Thoracic aorta (tissue), 2 donors: ENCODE measurements around the gene MYH10. TPM values are rescaled to one million over a fixed set of nuclear protein-coding genes. Genes with fewer than 3 reads are reported as not detected.

Experiments used
- ATAC-seq: fragments of 150-250 bp; one replicate; pipeline ENCODE4 v1.8.0; 2017; ENCODE audit warnings: low read depth; ENCODE audit not compliant: insufficient number of reproducible peaks, low FRiP score
- DNase-seq: peaks from one replicate; pipeline ENCODE4 v3.0.0-alpha.2; 2020; ENCODE audit warnings: low spot score
- H3K27ac ChIP-seq, 2 donors: fragments of 200-600 bp; sonication (generic); 1 replicate in 1 of 2; 2 replicates in 1 of 2; pipeline ENCODE4 v1.5.1; 2016; ENCODE audit warnings: mild to moderate bottlenecking in 2 of 2, moderate library complexity in 2 of 2
- H3K27me3 ChIP-seq: fragments of 200-600 bp; sonication (generic); replicated peaks from 2 replicates; pipeline ENCODE4 v1.6.0; 2016; ENCODE audit warnings: mild to moderate bottlenecking; ENCODE audit not compliant: insufficient read depth
- H3K36me3 ChIP-seq: fragments of 200-600 bp; sonication (generic); one replicate; pipeline ENCODE4 v1.5.1; 2016
- H3K4me1 ChIP-seq, 2 donors: fragments of 200-600 bp; sonication (generic); 1 replicate in 1 of 2; 2 replicates in 1 of 2; pipeline versions ENCODE4 v1.5.1 to v1.6.0; 2016; ENCODE audit warnings: low read depth in 2 of 2, mild to moderate bottlenecking in 1 of 2; ENCODE audit not compliant: control insufficient read depth in 1 of 2
- H3K4me3 ChIP-seq: fragments of 200-600 bp; sonication (generic); 2 replicates; pipeline ENCODE4 v1.5.1; 2016; ENCODE audit warnings: mild to moderate bottlenecking
- H3K9me3 ChIP-seq: fragments of 200-600 bp; sonication (generic); 2 replicates; pipeline ENCODE4 v1.5.1; 2016
- total RNA-seq, 2 donors: library from RNA; depleted of rRNA; stranded (reverse); fragments of >200 nt; gene quantifications; one replicate each; pipeline versions ENCODE4 v1.1.0 to v1.2.3, GENCODE V29; 2016
- TF ChIP-seq, protein P1 (sequence below): fragments of 200-600 bp; sonication (generic); IDR thresholded peaks from one replicate; pipeline ENCODE4 v1.5.1; 2019; ENCODE audit warnings: antibody characterized with exemption

MYH10 gene
- total RNA-seq, 2 donors from 2014 or later, result 1,436 to 1,719 TPM

DNA sequence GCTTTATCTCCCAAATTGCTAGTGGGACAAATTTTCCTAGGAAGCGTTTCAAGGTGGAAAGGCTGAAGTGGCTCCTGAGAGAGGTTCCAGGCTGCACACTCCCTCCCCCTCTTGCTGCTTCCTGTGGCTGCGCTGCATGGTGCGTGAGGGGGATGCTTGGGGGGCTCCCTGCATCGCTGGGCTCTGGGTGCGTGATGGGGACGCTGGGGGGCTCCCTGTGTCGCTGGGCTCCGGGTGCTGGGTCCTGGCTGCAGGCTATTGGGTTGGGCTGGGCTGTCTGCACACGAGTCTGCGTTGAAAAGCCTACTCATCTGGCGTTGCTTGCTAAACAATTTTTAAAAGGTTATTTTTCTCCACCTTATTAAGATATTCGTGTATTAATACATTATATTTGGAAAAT, 164.8 kb downstream of the MYH10 start:
- ATAC-seq (no peak), DNase-seq (no peak)
- H3K4me3 ChIP-seq, result peak overlapping the region; percentile 12
- H3K27me3 ChIP-seq, result no peaks in the 10 kb centered on the region
- peaks cover 14% of the 10 kb centered on the region for H3K36me3 ChIP-seq
- TF ChIP-seq, protein P1, sequence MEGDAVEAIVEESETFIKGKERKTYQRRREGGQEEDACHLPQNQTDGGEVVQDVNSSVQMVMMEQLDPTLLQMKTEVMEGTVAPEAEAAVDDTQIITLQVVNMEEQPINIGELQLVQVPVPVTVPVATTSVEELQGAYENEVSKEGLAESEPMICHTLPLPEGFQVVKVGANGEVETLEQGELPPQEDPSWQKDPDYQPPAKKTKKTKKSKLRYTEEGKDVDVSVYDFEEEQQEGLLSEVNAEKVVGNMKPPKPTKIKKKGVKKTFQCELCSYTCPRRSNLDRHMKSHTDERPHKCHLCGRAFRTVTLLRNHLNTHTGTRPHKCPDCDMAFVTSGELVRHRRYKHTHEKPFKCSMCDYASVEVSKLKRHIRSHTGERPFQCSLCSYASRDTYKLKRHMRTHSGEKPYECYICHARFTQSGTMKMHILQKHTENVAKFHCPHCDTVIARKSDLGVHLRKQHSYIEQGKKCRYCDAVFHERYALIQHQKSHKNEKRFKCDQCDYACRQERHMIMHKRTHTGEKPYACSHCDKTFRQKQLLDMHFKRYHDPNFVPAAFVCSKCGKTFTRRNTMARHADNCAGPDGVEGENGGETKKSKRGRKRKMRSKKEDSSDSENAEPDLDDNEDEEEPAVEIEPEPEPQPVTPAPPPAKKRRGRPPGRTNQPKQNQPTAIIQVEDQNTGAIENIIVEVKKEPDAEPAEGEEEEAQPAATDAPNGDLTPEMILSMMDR, result no peak
- peak overlapping the region; percentile 50 to 73 for H3K27ac ChIP-seq
- H3K4me1 ChIP-seq, result peaks cover 55 to 89% of the 10 kb centered on the region in 2 donors
- no peaks in the 10 kb centered on the region for H3K9me3 ChIP-seq

DNA sequence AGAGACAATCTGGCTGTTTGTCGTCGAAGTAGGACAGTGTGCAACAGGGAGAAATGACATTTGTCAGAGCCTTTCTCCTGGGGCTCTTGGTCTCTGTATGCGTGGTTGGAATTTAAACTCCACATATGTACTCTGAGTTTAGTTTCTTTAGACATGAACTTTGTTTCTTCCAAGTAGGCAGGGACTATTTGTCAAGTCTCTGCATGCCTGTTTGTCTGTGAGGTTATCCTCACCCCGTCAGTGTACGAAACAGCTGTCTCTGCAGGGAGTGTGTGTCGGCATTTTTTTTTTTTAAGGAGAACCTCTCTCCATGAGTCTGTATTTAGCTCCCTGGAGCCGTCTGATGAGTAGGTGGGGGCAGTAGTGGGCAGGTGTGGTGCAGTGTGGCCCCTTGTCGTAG, 165.2 kb downstream of the MYH10 start:
- H3K27me3 ChIP-seq, result no peaks in the 10 kb centered on the region
- DNase-seq, result no peak
- peaks cover 50 to 84% of the 10 kb centered on the region in 2 donors for H3K4me1 ChIP-seq
- no peak for ATAC-seq
- TF ChIP-seq, protein P1, result no peak
- H3K27ac ChIP-seq, result peak overlapping the region; percentile 53 to 73
- H3K4me3 ChIP-seq, result peak overlapping the region; percentile 12
- no peaks in the 10 kb centered on the region for H3K9me3 ChIP-seq
- peaks cover 16% of the 10 kb centered on the region for H3K36me3 ChIP-seq

DNA sequence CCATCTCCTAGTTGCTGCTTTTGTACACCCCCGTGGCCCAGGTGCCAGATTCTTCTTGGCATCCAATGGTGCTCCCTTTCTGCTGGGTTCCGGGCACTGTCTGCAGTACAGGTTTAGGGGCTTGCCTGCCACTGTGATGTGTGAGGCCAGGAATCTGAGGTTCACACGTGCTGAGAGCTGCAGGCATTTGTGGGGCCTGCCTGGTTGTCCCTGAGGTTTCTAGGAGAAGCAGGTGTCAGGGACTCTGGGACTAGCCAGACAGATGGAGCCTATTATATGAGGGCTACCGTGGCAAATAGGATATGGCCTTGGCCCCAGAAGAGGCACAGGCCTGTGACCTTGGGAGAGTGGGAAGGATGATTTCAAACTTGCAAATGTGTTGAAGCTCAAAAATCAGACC, 165.6 kb downstream of the MYH10 start:
- ATAC-seq, result no peak
- peaks cover 46 to 80% of the 10 kb centered on the region in 2 donors for H3K4me1 ChIP-seq
- DNase-seq, result no peak
- H3K36me3 ChIP-seq, result peaks cover 19% of the 10 kb centered on the region
- H3K4me3 ChIP-seq, result no peak overlapping the region
- H3K27ac ChIP-seq, result peak overlapping the region; percentile 53 to 73
- TF ChIP-seq, protein P1, result no peak
- H3K9me3 ChIP-seq, result no peaks in the 10 kb centered on the region
- H3K27me3 ChIP-seq, result no peaks in the 10 kb centered on the region

DNA sequence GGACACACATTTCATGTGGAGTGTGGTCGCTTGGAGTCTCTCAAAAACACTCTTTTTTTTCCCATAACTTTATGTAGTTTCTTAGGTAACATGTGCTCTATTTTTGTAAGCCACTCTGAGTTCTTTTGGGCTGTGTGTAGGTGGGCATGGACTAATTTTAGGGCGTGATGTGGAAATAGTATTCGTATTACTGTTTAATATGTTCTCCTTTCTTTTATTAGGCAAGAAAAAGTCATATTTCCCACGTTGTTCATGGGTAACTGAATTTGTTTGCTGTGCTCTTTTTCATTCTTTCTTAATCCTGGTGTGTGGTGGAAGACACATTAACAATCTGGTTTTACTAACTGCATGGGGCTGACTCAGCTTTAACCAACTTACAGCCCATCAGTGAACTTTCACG, 167.4 kb downstream of the MYH10 start:
- TF ChIP-seq, protein P1, result no peak
- DNase-seq (no peak), ATAC-seq (peak; percentile 70)
- Histone ChIP-seq H3K27me3 (no peaks in the 10 kb centered on the region), H3K36me3 (peaks cover 21% of the 10 kb centered on the region), H3K27ac (peak overlapping the region; percentile 53 to 73), H3K9me3 (no peaks in the 10 kb centered on the region), H3K4me3 (no peak overlapping the region), H3K4me1 (peaks cover 36 to 62% of the 10 kb centered on the region in 2 donors)

DNA sequence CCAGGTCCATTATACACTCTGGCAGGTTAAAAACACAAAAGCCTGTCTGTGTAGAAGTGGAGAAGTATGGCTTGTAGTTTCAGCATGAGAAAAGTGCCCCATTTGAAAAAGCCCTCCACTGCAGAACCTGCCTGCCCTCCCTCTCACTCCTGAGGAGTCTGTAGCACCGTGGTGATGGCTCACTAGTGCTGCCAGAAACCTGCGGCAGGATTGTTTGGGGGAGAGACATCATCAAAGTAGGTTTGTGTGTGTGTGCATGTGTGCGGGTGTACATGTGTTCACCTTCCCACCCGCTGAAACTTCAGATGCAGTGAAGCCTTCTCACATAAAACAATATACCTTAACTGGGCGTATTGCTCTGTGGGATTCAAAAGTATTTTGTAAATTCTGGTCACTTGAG, 168.0 kb downstream of the MYH10 start:
- DNase-seq (no peak), ATAC-seq (no peak)
- Histone ChIP-seq H3K36me3 (peaks cover 26% of the 10 kb centered on the region), H3K4me1 (peaks cover 30 to 57% of the 10 kb centered on the region in 2 donors), H3K4me3 (no peak overlapping the region), H3K9me3 (no peaks in the 10 kb centered on the region), H3K27me3 (no peaks in the 10 kb centered on the region), H3K27ac (peak overlapping the region; percentile 52 to 73)
- TF ChIP-seq, protein P1, result no peak
